Testis (tissue), 3 donors: ENCODE results near the gene ARPIN. TPM values are rescaled to one million over a fixed set of nuclear protein-coding genes. Genes with fewer than 3 reads are reported as not detected.
"Not testable (repeated sequence)": the region's sequence is repeated elsewhere in the genome, so short reads cannot be mapped to it uniquely, and the experiment has no call there.

Source experiments
- DNase-seq: peaks from one replicate; pipeline ENCODE4 v3.0.0-alpha.2; 2019
- H3K27ac ChIP-seq, 2 donors: fragments of 200-600 bp; sonication (generic); one replicate each; pipeline ENCODE4 v1.5.1; 2019
- H3K27me3 ChIP-seq: fragments of 200-600 bp; sonication (generic); one replicate; pipeline ENCODE4 v1.5.1; 2019
- H3K36me3 ChIP-seq: fragments of 200-600 bp; sonication (generic); one replicate; pipeline ENCODE4 v1.5.1; 2017; ENCODE audit warnings: low read depth; ENCODE audit errors: missing control alignments
- H3K4me1 ChIP-seq: fragments of 200-600 bp; sonication (generic); one replicate; pipeline ENCODE4 v1.5.1; 2019
- H3K4me3 ChIP-seq, 2 donors: fragments of 200-600 bp; sonication (generic); one replicate each; pipeline ENCODE4 v1.5.1; 2017 to 2019
- H3K9me3 ChIP-seq: fragments of 200-600 bp; sonication (generic); one replicate; pipeline ENCODE4 v1.5.1; 2017
- CTCF ChIP-seq, 3 experiments: fragments of 450-650 bp in 2 of 3; fragments of 200-600 bp in 1 of 3; sonication (generic) in 1 of 3; IDR thresholded peaks; one replicate each; pipeline ENCODE4 v1.5.1; 2016 to 2019; ENCODE audit warnings: antibody characterized with exemption in 3 of 3, mild to moderate bottlenecking in 2 of 3, moderate library complexity in 1 of 3
- POLR2A ChIP-seq: fragments of 450-650 bp; IDR thresholded peaks from one replicate; pipeline ENCODE4 v1.6.1; 2017; ENCODE audit warnings: antibody characterized with exemption, mild to moderate bottlenecking, moderate library complexity
- WGBS, 2 donors: methylation state at CpG; one replicate each; pipeline ENCODE4 v1.1.5; 2018; 5-methylcytosine and 5-hydroxymethylcytosine counted together
- intact Hi-C: fragments of 100-400 bp; cut with DNase I; formaldehyde crosslinking; loops from one replicate; pipeline ENCODE4 v1.15.1; 2023; ENCODE audit warnings: low total_unique reads
- polyA plus RNA-seq: library from polyadenylated mRNA; stranded (reverse); fragments of 350-450 nt; fragmentation: Illumina TruSeq; extraction: RNeasy Lipid Tissue Mini Kit (QIAGEN cat#74804); gene quantifications from one replicate; pipeline ENCODE4 v1.2.3, GENCODE V29; 2014; ENCODE audit warnings: low read depth, low replicate concordance; ENCODE audit not compliant: insufficient read depth
- total RNA-seq, 2 donors: library from RNA; depleted of rRNA; stranded (reverse); fragments of >200 nt; gene quantifications; one replicate each; pipeline ENCODE4 v1.2.3, GENCODE V29; 2016

ARPIN gene
- total and polyA plus RNA-seq, 3 donors from 2014 or later = 6.6 to 15.9 (median 14.3) TPM

- intact Hi-C loops = no loop called here
- TF ChIP-seq POLR2A = no peak
- TF ChIP-seq CTCF (IDR thresholded peaks at IDR 0.05) = no peak
- H3K4me3 ChIP-seq = no peak overlapping the region
- WGBS, 2 donors = 87% methylated on average over 9 of the region's 9 CpGs
- no peaks in the 10 kb centered on the region for H3K9me3 ChIP-seq
- H3K27ac ChIP-seq = no peak overlapping the region
- H3K27me3 ChIP-seq = no peaks in the 10 kb centered on the region
- peaks cover 6% of the 10 kb centered on the region for H3K4me1 ChIP-seq
- no peaks in the 10 kb centered on the region for H3K36me3 ChIP-seq
- no peak for DNase-seq
Measured at GRCh38 chr15:89858661-89859458, 53.9 kb downstream of the ARPIN start.

GRCh38 chr15:89857673-89858072 is 55.1 kb downstream of the ARPIN start:
- no peaks in the 10 kb centered on the region for H3K9me3 ChIP-seq
- H3K4me1 ChIP-seq = no peaks in the 10 kb centered on the region
- 94 to 96% methylated on average over 3 of the region's 3 CpGs for WGBS, 2 donors
- no peak for DNase-seq
- no peak overlapping the region for H3K27ac ChIP-seq
- H3K27me3 ChIP-seq = no peaks in the 10 kb centered on the region
- TF ChIP-seq POLR2A (no peak), CTCF (IDR thresholded peaks at IDR 0.05) (no peak)
- H3K4me3 ChIP-seq = no peak overlapping the region
- no peaks in the 10 kb centered on the region for H3K36me3 ChIP-seq
- intact Hi-C loops = no loop called here

GRCh38 chr15:89855948-89856347 is 56.8 kb downstream of the ARPIN start:
- intact Hi-C loops = no loop called here
- Histone ChIP-seq H3K4me3 (no peak overlapping the region), H3K9me3 (no peaks in the 10 kb centered on the region), H3K27ac (no peak overlapping the region), H3K36me3 (no peaks in the 10 kb centered on the region), H3K4me1 (no peaks in the 10 kb centered on the region), H3K27me3 (no peaks in the 10 kb centered on the region)
- DNase-seq = no peak
- TF ChIP-seq CTCF (IDR thresholded peaks at IDR 0.05) (no peak), POLR2A (no peak)
- 67 to 88% methylated on average over 3 of the region's 3 CpGs for WGBS, 2 donors

- H3K27me3 ChIP-seq, H3K4me1 ChIP-seq, H3K9me3 ChIP-seq, H3K4me3 ChIP-seq, H3K36me3 ChIP-seq, DNase-seq, H3K27ac ChIP-seq, intact Hi-C loops: not testable (repeated sequence)
- 76 to 83% methylated on average over 5 to 13 of the region's 17 CpGs for WGBS, 2 donors
Measured at GRCh38 chr15:89854863-89855262, 57.9 kb downstream of the ARPIN start.

- H3K4me1 ChIP-seq = no peaks in the 10 kb centered on the region
- no peaks in the 10 kb centered on the region for H3K27me3 ChIP-seq
- no peak overlapping the region for H3K4me3 ChIP-seq
- intact Hi-C loops = no loop called here
- 90 to 98% methylated on average over 3 of the region's 3 CpGs for WGBS, 2 donors
- DNase-seq = no peak
- H3K27ac ChIP-seq = no peak overlapping the region
- no peaks in the 10 kb centered on the region for H3K9me3 ChIP-seq
- no peak for TF ChIP-seq POLR2A
- TF ChIP-seq CTCF (IDR thresholded peaks at IDR 0.05) = no peak
- no peaks in the 10 kb centered on the region for H3K36me3 ChIP-seq
Measured at GRCh38 chr15:89852342-89852995, 60.3 kb downstream of the ARPIN start.
